ENCODE data around the gene DOC2A. TPM values are rescaled to one million over a fixed set of nuclear protein-coding genes. Genes with fewer than 3 reads are reported as not detected.

Gene DOC2A
- total and polyA plus RNA-seq, 2 of the 4 experiments (the other 2 are of a cell fraction): under 0.01 to 0.48 TPM

DNA sequence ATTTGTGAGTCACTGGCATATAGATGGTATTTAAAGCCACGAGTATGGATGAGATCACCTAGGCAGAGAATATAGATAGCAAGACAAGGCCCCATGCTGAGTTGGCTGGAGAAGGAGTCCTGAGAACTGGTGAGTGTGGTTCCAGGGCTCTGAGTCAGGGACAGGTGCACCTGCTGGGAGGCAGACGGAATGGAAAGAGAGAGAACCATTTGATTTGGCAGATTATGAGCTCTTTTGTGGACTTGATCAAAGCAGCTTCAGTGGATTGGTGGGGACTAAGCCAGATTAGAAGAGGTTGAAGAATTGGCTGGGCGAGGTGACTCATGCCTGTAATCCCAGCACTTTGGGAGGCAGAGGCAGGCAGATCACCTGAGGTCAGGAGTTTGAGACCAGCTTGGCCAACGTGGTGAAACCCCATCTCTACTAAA is 7.9 kb upstream of the DOC2A start:
- H3K4me2 ChIP-seq (ENCODE audit: low read depth, low read length): no peak overlapping the region
- no peak overlapping the region for H2AFZ ChIP-seq (replicated peaks; ENCODE audit: low read length, poor library complexity)
- no TSS peak for BruUV-seq (replicated peaks)
- no peak overlapping the region for H3K4ac ChIP-seq (ENCODE audit: low read depth, low read length)
- DNase-seq (peak; percentile 40), ATAC-seq (ENCODE audit: low read depth) (no peak)
- H2BK120ac ChIP-seq (ENCODE audit: low read depth, low read length): no peak overlapping the region
- H4K91ac ChIP-seq (ENCODE audit: insufficient read depth, low read depth, low read length): no peak overlapping the region
- dilution Hi-C loops (cut with HindIII; ENCODE audit: low sequenced_read_pairs, unreplicated experiment): no loop called here
- H3K14ac ChIP-seq (replicated peaks; ENCODE audit: low read depth, low read length): no peak overlapping the region
- H3K9me1 ChIP-seq (ENCODE audit: insufficient read depth, low read length): no peaks in the 10 kb centered on the region
- no peaks in the 10 kb centered on the region for H3K9me3 ChIP-seq (ENCODE audit: control insufficient read depth, insufficient read depth, low read length)
- H3K27ac ChIP-seq (ENCODE audit: insufficient read depth, low read length): no peak overlapping the region
- H2BK15ac ChIP-seq (ENCODE audit: low read depth, low read length): no peak overlapping the region
- ChIA-PET CTCF (no interaction called here), POLR2A (ENCODE audit: unreplicated experiment) (no interaction called here)
- H4K8ac ChIP-seq (ENCODE audit: low read depth in 2 of 2, low read length in 2 of 2): no peak overlapping the region
- no peak overlapping the region for H3K4me3 ChIP-seq (ENCODE audit: insufficient read depth, low read depth, low read length)
- 44% methylated on average over 3 of the region's 4 CpGs; no CpG with 5 or more reads in 1 of the 2 experiments for WGBS, 2 experiments (ENCODE audit: extremely low coverage in 2 of 2, insufficient read length in 1 of 2)
- no peak overlapping the region for H3K9ac ChIP-seq (ENCODE audit: low read depth, low read length)
- peaks cover 7% of the 10 kb centered on the region for H3K27me3 ChIP-seq (ENCODE audit: control insufficient read depth, insufficient read depth, low read length)
- in situ Hi-C loops (cut with MboI; ENCODE audit: low sequenced_read_pairs): no loop called here
- TF ChIP-seq MAFK (IDR thresholded peaks at IDR 0.05; ENCODE audit: low read depth, low read length) (no peak), CHD1 (IDR thresholded peaks at IDR 0.05; ENCODE audit: low read depth, low read length) (no peak), SMC3 (IDR thresholded peaks at IDR 0.05; ENCODE audit: low read depth, low read length) (no peak), NFE2L2 (IDR thresholded peaks at IDR 0.05; ENCODE audit: low read depth, low read length) (no peak), RCOR1 (IDR thresholded peaks at IDR 0.05; ENCODE audit: insufficient replicate concordance, low read length) (no peak), MAZ (IDR thresholded peaks at IDR 0.05; ENCODE audit: borderline replicate concordance, low read depth, low read length) (no peak), RFX5 (IDR thresholded peaks at IDR 0.05; ENCODE audit: low read depth, low read length) (no peak), CEBPB (IDR thresholded peaks at IDR 0.05; ENCODE audit: low read depth, low read length) (no peak), MXI1 (IDR thresholded peaks at IDR 0.05; ENCODE audit: borderline replicate concordance, low read depth, low read length) (no peak), BHLHE40 (IDR thresholded peaks at IDR 0.05; ENCODE audit: low read depth, low read length) (no peak), POLR2A (IDR thresholded peaks at IDR 0.05; ENCODE audit: low read depth, low read length) (no peak), RAD21 (IDR thresholded peaks at IDR 0.05; ENCODE audit: low read length) (no peak), FOS (IDR thresholded peaks at IDR 0.05; ENCODE audit: low read depth, low read length) (no peak)
- TF ChIP-seq, protein P1, sequence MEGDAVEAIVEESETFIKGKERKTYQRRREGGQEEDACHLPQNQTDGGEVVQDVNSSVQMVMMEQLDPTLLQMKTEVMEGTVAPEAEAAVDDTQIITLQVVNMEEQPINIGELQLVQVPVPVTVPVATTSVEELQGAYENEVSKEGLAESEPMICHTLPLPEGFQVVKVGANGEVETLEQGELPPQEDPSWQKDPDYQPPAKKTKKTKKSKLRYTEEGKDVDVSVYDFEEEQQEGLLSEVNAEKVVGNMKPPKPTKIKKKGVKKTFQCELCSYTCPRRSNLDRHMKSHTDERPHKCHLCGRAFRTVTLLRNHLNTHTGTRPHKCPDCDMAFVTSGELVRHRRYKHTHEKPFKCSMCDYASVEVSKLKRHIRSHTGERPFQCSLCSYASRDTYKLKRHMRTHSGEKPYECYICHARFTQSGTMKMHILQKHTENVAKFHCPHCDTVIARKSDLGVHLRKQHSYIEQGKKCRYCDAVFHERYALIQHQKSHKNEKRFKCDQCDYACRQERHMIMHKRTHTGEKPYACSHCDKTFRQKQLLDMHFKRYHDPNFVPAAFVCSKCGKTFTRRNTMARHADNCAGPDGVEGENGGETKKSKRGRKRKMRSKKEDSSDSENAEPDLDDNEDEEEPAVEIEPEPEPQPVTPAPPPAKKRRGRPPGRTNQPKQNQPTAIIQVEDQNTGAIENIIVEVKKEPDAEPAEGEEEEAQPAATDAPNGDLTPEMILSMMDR (conservative IDR thresholded peaks at IDR 0.05; ENCODE audit: low read depth, low read length): no peak
- TF ChIP-seq, protein P2, sequence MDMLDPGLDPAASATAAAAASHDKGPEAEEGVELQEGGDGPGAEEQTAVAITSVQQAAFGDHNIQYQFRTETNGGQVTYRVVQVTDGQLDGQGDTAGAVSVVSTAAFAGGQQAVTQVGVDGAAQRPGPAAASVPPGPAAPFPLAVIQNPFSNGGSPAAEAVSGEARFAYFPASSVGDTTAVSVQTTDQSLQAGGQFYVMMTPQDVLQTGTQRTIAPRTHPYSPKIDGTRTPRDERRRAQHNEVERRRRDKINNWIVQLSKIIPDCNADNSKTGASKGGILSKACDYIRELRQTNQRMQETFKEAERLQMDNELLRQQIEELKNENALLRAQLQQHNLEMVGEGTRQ (IDR thresholded peaks at IDR 0.05; ENCODE audit: low read depth, low read length): no peak
- TF ChIP-seq, protein P3, sequence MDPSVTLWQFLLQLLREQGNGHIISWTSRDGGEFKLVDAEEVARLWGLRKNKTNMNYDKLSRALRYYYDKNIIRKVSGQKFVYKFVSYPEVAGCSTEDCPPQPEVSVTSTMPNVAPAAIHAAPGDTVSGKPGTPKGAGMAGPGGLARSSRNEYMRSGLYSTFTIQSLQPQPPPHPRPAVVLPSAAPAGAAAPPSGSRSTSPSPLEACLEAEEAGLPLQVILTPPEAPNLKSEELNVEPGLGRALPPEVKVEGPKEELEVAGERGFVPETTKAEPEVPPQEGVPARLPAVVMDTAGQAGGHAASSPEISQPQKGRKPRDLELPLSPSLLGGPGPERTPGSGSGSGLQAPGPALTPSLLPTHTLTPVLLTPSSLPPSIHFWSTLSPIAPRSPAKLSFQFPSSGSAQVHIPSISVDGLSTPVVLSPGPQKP (IDR thresholded peaks at IDR 0.05; ENCODE audit: borderline replicate concordance, low read depth, low read length): no peak
- no peaks in the 10 kb centered on the region for H4K20me1 ChIP-seq (ENCODE audit: insufficient read depth, low read length)
- no peak overlapping the region for H2AK5ac ChIP-seq (ENCODE audit: low read depth, low read length)
- no peaks in the 10 kb centered on the region for H3K36me3 ChIP-seq (ENCODE audit: control insufficient read depth, insufficient read depth, low read length)
- H3K23ac ChIP-seq (ENCODE audit: low read depth, low read length): no peak overlapping the region
- H3K79me1 ChIP-seq (ENCODE audit: low read depth in 1 of 2, low read length in 2 of 2): no peaks in the 10 kb centered on the region
- H2AK9ac ChIP-seq (replicated peaks; ENCODE audit: low read depth, low read length, poor library complexity): no peak overlapping the region
- intact Hi-C loops (cut with micrococcal nuclease): no loop called here
- no peak overlapping the region for H3K18ac ChIP-seq (ENCODE audit: low read depth, low read length)
- H3K4me1 ChIP-seq (ENCODE audit: control insufficient read depth, insufficient read depth, low read length): no peaks in the 10 kb centered on the region
- no peak overlapping the region for H2BK20ac ChIP-seq (ENCODE audit: low read depth, low read length)
- H2BK5ac ChIP-seq (ENCODE audit: low read depth, low read length, poor library complexity, severe bottlenecking): no peak overlapping the region
- H3K56ac ChIP-seq (ENCODE audit: extremely low read depth, insufficient read depth, low read length): no peak overlapping the region
- H4K5ac ChIP-seq (ENCODE audit: low read depth, low read length): no peak overlapping the region

Data from IMR-90 (cell line).